ENCODE data around the gene VMP1.

- TF ChIP-seq CTCF (IDR thresholded peaks at IDR 0.05; ENCODE audit: insufficient read depth, low read depth, low read length) (no peak), EZH2 (IDR thresholded peaks at IDR 0.05; ENCODE audit: insufficient read depth, low read length) (no peak)
Observed at GRCh38 chr17:59743842-59744241, 36.4 kb downstream of the VMP1 start.
